Epithelial cell of esophagus (primary cell): ENCODE results near the gene NFATC2.

Experiments
- DNase-seq: peaks from one replicate; pipeline ENCODE4 v3.0.0; 2010; ENCODE audit warnings: low read depth
- H3K4me3 ChIP-seq: 2 replicates; pipeline ENCODE4 v1.5.1; 2011; ENCODE audit warnings: mild to moderate bottlenecking, low read length, control low read depth
- TF ChIP-seq, protein P1 (sequence below): IDR thresholded peaks from 2 replicates; pipeline ENCODE4 v1.5.1; 2011; ENCODE audit warnings: low read depth, mild to moderate bottlenecking, low read length, control low read depth, inconsistent platforms; ENCODE audit not compliant: insufficient read depth; ENCODE audit errors: missing control alignments

Gene NFATC2

DNA sequence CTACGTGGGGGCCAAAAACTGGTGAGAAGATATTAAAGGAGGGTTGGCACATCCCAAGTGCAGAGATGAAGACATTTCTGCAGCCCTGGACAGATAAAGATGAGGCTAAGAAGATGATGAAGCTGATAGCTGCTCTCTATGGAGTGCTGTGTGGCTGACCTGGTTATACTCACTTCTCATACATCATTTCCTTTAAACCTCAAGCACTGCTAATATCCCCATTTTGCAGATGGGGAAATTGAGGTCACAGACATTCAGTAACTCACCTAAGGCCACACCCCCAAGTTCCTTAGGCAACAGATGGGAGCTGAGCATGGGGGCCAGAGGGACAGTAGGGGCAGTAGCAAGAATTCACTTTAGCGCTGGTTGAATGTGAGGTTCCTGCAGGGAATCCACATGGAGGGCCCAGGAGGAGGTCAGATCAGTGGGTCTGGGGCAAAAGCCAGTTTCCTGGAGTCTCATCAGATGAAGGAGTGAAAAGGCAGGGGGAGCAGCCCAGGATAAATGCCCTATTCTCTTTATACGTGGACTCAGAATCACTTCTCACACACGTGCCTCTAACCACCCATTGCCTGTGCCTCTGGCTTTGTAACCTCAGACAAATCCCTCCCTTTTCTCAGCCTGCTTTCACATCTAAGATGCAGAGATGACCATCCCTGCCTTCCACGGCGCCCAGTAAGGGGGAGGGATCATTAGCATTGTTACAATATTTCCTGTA, 125.8 kb downstream of the NFATC2 start:
- no peak for DNase-seq
- TF ChIP-seq, protein P1, sequence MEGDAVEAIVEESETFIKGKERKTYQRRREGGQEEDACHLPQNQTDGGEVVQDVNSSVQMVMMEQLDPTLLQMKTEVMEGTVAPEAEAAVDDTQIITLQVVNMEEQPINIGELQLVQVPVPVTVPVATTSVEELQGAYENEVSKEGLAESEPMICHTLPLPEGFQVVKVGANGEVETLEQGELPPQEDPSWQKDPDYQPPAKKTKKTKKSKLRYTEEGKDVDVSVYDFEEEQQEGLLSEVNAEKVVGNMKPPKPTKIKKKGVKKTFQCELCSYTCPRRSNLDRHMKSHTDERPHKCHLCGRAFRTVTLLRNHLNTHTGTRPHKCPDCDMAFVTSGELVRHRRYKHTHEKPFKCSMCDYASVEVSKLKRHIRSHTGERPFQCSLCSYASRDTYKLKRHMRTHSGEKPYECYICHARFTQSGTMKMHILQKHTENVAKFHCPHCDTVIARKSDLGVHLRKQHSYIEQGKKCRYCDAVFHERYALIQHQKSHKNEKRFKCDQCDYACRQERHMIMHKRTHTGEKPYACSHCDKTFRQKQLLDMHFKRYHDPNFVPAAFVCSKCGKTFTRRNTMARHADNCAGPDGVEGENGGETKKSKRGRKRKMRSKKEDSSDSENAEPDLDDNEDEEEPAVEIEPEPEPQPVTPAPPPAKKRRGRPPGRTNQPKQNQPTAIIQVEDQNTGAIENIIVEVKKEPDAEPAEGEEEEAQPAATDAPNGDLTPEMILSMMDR, result no peak
- H3K4me3 ChIP-seq, result no peak overlapping the region

DNA sequence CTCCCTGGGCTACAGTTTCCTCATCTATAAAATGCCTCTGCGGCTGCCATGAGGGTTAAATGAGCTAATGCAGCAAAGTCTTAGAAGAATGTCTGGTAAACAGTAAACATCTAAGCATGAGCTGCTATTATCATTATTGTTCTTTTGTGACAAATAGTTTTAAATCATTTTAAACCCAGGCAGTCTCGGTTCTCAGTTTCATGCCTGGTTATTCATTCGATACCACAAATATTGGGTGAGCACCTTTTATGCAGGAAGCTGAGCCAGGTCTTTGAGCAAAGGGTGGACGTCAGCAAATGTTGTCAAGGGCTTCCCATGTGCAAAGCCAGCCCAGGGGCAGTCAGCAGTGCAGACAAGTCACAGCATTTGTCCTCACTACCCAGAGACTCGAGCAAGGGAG, 128.7 kb downstream of the NFATC2 start:
- no peak overlapping the region for H3K4me3 ChIP-seq
- TF ChIP-seq, protein P1, result no peak
- DNase-seq, result no peak

DNA sequence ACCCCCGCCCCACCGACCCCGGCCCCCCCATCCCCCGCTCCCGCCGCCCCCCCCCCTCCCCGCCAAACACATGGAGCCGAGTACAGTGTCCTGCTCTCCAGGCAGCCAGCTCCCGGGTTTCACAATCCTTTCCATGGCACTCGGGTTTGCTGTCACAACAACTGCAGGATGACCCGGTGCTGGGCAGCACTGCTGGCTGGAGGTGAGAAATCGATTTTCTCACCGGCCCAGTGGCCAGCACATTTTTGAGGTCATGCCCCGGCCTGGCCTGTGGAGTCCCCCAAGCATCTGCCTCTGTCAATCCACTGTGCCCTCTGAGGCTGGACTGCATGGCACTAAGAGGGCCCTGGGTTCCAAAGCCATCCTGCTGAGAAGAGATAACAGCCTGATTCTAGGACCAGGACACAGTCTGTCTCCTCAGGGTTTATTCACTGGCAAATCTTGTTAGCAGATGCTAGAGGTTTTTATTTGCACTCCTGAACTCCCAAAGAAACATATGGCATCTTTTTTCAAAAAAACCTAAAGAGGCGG, 129.5 kb downstream of the NFATC2 start:
- no peak overlapping the region for H3K4me3 ChIP-seq
- TF ChIP-seq, protein P1, result no peak
- DNase-seq, result no peak

DNA sequence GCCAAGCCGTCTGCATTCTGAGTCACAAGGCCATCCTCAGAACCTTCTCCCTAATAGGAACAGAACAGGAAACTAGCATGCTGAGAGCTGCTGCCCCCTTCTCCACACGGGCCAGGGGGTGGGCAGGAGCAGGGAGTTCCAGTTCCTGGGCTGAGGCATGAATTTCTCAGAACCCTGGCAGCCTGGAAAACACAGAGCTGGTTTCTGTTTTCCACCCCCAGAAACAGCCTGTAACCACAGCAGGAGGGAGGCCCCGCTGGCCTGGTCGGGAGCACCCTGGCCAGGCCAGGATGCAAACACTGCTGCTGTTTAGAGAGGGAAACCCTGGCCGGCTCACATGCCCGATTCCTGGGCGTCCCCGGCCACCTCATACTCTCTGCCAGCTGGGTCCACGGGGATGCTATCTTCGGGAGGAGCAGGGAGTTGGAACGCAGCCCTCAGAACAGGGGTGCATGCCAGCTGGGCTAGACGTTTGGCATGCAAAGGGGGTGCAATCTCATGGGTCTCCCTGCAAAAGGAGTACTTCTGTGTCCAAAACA, 130.1 kb downstream of the NFATC2 start:
- no peak for DNase-seq
- TF ChIP-seq, protein P1, result no peak
- no peak overlapping the region for H3K4me3 ChIP-seq

DNA sequence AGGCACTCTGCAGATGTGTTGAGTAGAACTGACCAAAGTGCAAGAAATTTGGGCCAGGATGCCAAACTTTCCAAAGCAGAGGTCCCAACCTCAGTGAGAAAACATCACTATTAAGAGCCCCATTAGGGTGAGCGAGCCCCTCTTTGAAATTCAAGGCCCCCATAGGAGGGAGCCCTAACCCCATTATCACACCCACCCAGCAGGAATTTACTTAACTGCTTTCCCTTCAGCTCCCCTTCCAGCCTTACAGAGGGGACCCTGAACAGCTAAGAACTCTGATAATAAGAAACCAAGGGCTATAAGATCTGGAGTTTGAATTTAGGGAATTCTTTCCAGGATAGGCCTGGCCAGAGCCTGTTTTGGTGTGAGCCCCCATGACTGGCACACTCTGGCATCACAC, 130.6 kb downstream of the NFATC2 start:
- DNase-seq, result no peak

DNA sequence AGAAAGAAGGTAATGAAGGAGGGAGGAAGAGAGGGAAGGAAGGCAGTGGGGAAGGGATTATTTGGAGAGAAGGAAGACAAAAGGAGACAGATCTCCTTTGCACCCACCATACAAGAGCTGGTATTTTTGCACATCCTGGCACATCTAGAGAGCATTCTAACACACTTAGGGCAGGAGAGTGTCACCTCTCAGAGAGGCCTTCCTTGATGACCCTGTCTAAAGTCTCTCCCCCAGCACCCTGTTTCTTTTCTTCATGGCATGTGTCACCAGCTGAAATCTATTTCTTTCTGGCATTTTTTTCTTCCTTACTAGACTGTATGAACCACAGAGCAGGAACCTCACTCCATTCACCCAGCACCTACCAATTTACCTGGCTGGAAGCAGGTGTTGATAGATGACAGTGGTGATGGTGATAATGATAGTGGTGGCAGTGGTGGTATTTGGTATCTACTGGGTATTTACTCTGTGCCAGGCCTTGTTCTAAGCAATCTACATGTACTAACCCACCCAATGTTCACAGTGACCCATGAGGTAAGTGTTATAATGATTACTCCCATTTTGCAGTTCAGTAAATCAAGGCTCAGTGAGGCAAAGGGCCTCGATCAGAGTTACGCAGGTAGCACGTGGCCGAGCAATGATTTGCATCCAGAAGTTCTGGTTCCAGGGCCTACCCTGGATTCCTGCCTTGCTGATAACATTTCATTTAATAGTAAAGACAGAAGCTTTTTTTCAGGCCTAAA, 131.8 kb downstream of the NFATC2 start:
- H3K4me3 ChIP-seq, result no peak overlapping the region
- no peak for DNase-seq
- TF ChIP-seq, protein P1, result no peak

More for the DNA sequence above, 130.6 kb downstream of the NFATC2 start:
- no peak overlapping the region for H3K4me3 ChIP-seq
- TF ChIP-seq, protein P1, result no peak
